Breast epithelium (tissue), 4 donors: ENCODE measurements around the gene STEAP3. TPM values are rescaled to one million over a fixed set of nuclear protein-coding genes. Genes with fewer than 3 reads are reported as not detected.

ENCODE experiments used
- DNase-seq, 2 donors: peaks; one replicate each; pipeline ENCODE4 v3.0.0-alpha.2; 2019; ENCODE audit warnings: low spot score in 2 of 2
- H3K27ac ChIP-seq, 2 donors: fragments of 200-600 bp; sonication (generic) in 1 of 2; one replicate each; pipeline ENCODE4 v1.5.1; 2016 to 2019; ENCODE audit warnings: mild to moderate bottlenecking in 1 of 2
- H3K27me3 ChIP-seq, 2 donors: fragments of 200-600 bp; sonication (generic) in 1 of 2; one replicate each; pipeline versions ENCODE4 v1.5.1 to v1.6.0; 2017 to 2019; ENCODE audit warnings: control low read depth in 1 of 2, mild to moderate bottlenecking in 1 of 2
- H3K36me3 ChIP-seq: fragments of 200-600 bp; one replicate; pipeline ENCODE4 v1.5.1; 2019
- H3K4me1 ChIP-seq, 2 donors: fragments of 200-600 bp; sonication (generic); one replicate each; pipeline ENCODE4 v1.5.1; 2016 to 2019; ENCODE audit warnings: control low read depth in 1 of 2
- H3K4me3 ChIP-seq, 3 donors: fragments of 200-600 bp; sonication (generic); 1 replicate in 2 of 3; 2 replicates in 1 of 3; pipeline ENCODE4 v1.5.1; 2016 to 2019; ENCODE audit warnings: mild to moderate bottlenecking in 3 of 3, moderate library complexity in 2 of 3
- H3K9me3 ChIP-seq, 2 donors: fragments of 200-600 bp; sonication (generic) in 1 of 2; one replicate each; pipeline ENCODE4 v1.5.1; 2016 to 2019; ENCODE audit warnings: control low read depth in 1 of 2
- CTCF ChIP-seq, 3 donors: fragments of 450-650 bp; IDR thresholded peaks; one replicate each; pipeline ENCODE4 v1.5.1; 2016 to 2017; ENCODE audit warnings: antibody characterized with exemption in 3 of 3, mild to moderate bottlenecking in 3 of 3, moderate library complexity in 3 of 3
- POLR2A ChIP-seq: fragments of 450-650 bp; IDR thresholded peaks from one replicate; pipeline ENCODE4 v1.6.1; 2016; ENCODE audit warnings: antibody characterized with exemption, mild to moderate bottlenecking, moderate library complexity
- POLR2AphosphoS5 ChIP-seq, 3 donors: sonication (generic); formaldehyde crosslinking; IDR thresholded peaks; one replicate each; pipeline ENCODE4 v1.6.1; 2017; ENCODE audit warnings: antibody characterized with exemption in 3 of 3
- intact Hi-C: fragments of 100-400 bp; cut with DNase I; formaldehyde crosslinking; loops from one replicate; pipeline ENCODE4 v1.15.1; 2023; ENCODE audit warnings: low total_unique reads
- total RNA-seq, 3 donors: library from RNA; depleted of rRNA; stranded (reverse); fragments of >200 nt; gene quantifications; one replicate each; pipeline ENCODE4 v1.1.0, GENCODE V29; 2016

The STEAP3 gene
- total RNA-seq, 3 donors from 2014 or later: 11.2 to 52.2 (median 49.8) TPM

- no peak for TF ChIP-seq POLR2AphosphoS5 (IDR thresholded peaks at IDR 0.05)
- TF ChIP-seq POLR2A: no peak
- TF ChIP-seq CTCF (IDR thresholded peaks at IDR 0.05): no peak
- Histone ChIP-seq H3K4me3 (no peak overlapping the region), H3K36me3 (no peaks in the 10 kb centered on the region), H3K27me3 (no peaks in the 10 kb centered on the region), H3K27ac (no peak overlapping the region), H3K4me1 (no peaks in the 10 kb centered on the region), H3K9me3 (no peaks in the 10 kb centered on the region)
- intact Hi-C loops: no loop called here
- no peak for DNase-seq
Observed at GRCh38 chr2:119261493-119262225, 38.0 kb downstream of the STEAP3 start.

GRCh38 chr2:119263025-119263424 lies 39.4 kb downstream of the STEAP3 start:
- Histone ChIP-seq H3K27ac (no peak overlapping the region), H3K27me3 (no peaks in the 10 kb centered on the region), H3K4me1 (no peaks in the 10 kb centered on the region), H3K9me3 (no peaks in the 10 kb centered on the region), H3K4me3 (no peak overlapping the region), H3K36me3 (no peaks in the 10 kb centered on the region)
- intact Hi-C loops: no loop called here
- no peak for TF ChIP-seq POLR2AphosphoS5 (IDR thresholded peaks at IDR 0.05)
- TF ChIP-seq POLR2A: no peak
- no peak for TF ChIP-seq CTCF (IDR thresholded peaks at IDR 0.05)
- no peak for DNase-seq

GRCh38 chr2:119263656-119264055 lies 40.0 kb downstream of the STEAP3 start:
- no peak overlapping the region for H3K27ac ChIP-seq
- no peak for DNase-seq
- no peak overlapping the region for H3K4me3 ChIP-seq
- no peaks in the 10 kb centered on the region for H3K4me1 ChIP-seq
- H3K36me3 ChIP-seq: no peaks in the 10 kb centered on the region
- no peak for TF ChIP-seq CTCF (IDR thresholded peaks at IDR 0.05)
- TF ChIP-seq POLR2AphosphoS5 (IDR thresholded peaks at IDR 0.05): no peak
- TF ChIP-seq POLR2A: no peak
- no peaks in the 10 kb centered on the region for H3K9me3 ChIP-seq
- intact Hi-C loops: no loop called here
- no peaks in the 10 kb centered on the region for H3K27me3 ChIP-seq

GRCh38 chr2:119264781-119265692 lies 41.4 kb downstream of the STEAP3 start:
- H3K27me3 ChIP-seq: no peaks in the 10 kb centered on the region
- intact Hi-C loops: no loop called here
- H3K27ac ChIP-seq: no peak overlapping the region
- DNase-seq: no peak
- H3K9me3 ChIP-seq: no peaks in the 10 kb centered on the region
- no peak overlapping the region for H3K4me3 ChIP-seq
- TF ChIP-seq CTCF (IDR thresholded peaks at IDR 0.05) (peak; percentile 29 to 70 (median 55)), POLR2AphosphoS5 (IDR thresholded peaks at IDR 0.05) (no peak)
- no peaks in the 10 kb centered on the region for H3K4me1 ChIP-seq
- H3K36me3 ChIP-seq: no peaks in the 10 kb centered on the region

GRCh38 chr2:119265693-119266066 lies 42.0 kb downstream of the STEAP3 start:
- Histone ChIP-seq H3K4me3 (no peak overlapping the region), H3K36me3 (no peaks in the 10 kb centered on the region), H3K4me1 (no peaks in the 10 kb centered on the region), H3K27me3 (no peaks in the 10 kb centered on the region), H3K27ac (no peak overlapping the region), H3K9me3 (no peaks in the 10 kb centered on the region)
- DNase-seq: no peak
- TF ChIP-seq POLR2AphosphoS5 (IDR thresholded peaks at IDR 0.05) (no peak), POLR2A (no peak), CTCF (IDR thresholded peaks at IDR 0.05) (no peak)
- intact Hi-C loops: no loop called here
